SKM-1 treated with dmso at 0.1 percent for 144 hours (cell line): ENCODE measurements around the gene USP14.

Experiments
- DNase-seq: peaks from one replicate; lab custom pipeline; 2025; ENCODE audit not compliant: unreplicated experiment; lab: John Stamatoyannopoulos, UW

USP14 gene

GRCh38 chr18:225745-226144 is 67.4 kb downstream of the USP14 start:
- no peak for DNase-seq

- no peak for DNase-seq
Measured at GRCh38 chr18:227374-227773, 69.0 kb downstream of the USP14 start.

- no peak for DNase-seq
Measured at GRCh38 chr18:227902-228301, 69.5 kb downstream of the USP14 start.

GRCh38 chr18:228586-228985 is 70.2 kb downstream of the USP14 start:
- DNase-seq = no peak

GRCh38 chr18:231563-231962 is 73.2 kb downstream of the USP14 start:
- no peak for DNase-seq

GRCh38 chr18:240175-240574 is 81.8 kb downstream of the USP14 start:
- no peak for DNase-seq

GRCh38 chr18:245282-245847 is 87.0 kb downstream of the USP14 start:
- DNase-seq = no peak

GRCh38 chr18:248053-248452 is 89.7 kb downstream of the USP14 start:
- no peak for DNase-seq

GRCh38 chr18:250685-251084 is 92.3 kb downstream of the USP14 start:
- no peak for DNase-seq

- DNase-seq = no peak
Measured at GRCh38 chr18:251572-251971, 93.2 kb downstream of the USP14 start.

- no peak for DNase-seq
Measured at GRCh38 chr18:253121-253520, 94.8 kb downstream of the USP14 start.

GRCh38 chr18:255171-255570 is 96.8 kb downstream of the USP14 start:
- no peak for DNase-seq

- no peak for DNase-seq
Measured at GRCh38 chr18:260547-260946, 102.2 kb downstream of the USP14 start.

- no peak for DNase-seq
Measured at GRCh38 chr18:261398-262073, 103.2 kb downstream of the USP14 start.
